IMR-90 (cell line): ENCODE data around the gene LMNTD2. TPM values are rescaled to one million over a fixed set of nuclear protein-coding genes. Genes with fewer than 3 reads are reported as not detected.
A peak's percentile ranks its signal among the peaks of the same experiment; 100 is the strongest.

Experiments
- ATAC-seq: fragments of 200-7000 bp; cut with Tn5 transposase; 2 replicates; pipeline ENCODE4 v1.9.1; 2020; ENCODE audit warnings: low read depth, mild to moderate bottlenecking, moderate library complexity
- BruUV-seq: library from RNA; stranded (reverse); fragments of 400-500 nt; replicated peaks from 2 replicates; lab custom pipeline; 2021; lab: Mats Ljungman, UMichigan
- CTCF ChIA-PET: fragments of 300-600 bp; formaldehyde crosslinking; extraction: SDS; loops from one replicate; lab custom pipeline; 2021; ENCODE audit warnings: antibody characterized with exemption; lab: Yijun Ruan, JAX
- POLR2A ChIA-PET: fragments of 300-600 bp; sonication (Branson Sonifier 250); formaldehyde crosslinking; loops from one replicate; lab custom pipeline; 2022; ENCODE audit warnings: antibody characterized with exemption; ENCODE audit not compliant: unreplicated experiment; lab: Charles Lee
- DNase-seq: peaks from one replicate; pipeline ENCODE4 v3.0.0; 2013
- H2AFZ ChIP-seq: replicated peaks from 2 replicates; pipeline ENCODE3; 2013; ENCODE audit warnings: low read length, mild to moderate bottlenecking; ENCODE audit not compliant: poor library complexity
- H2AK5ac ChIP-seq: 2 replicates; pipeline ENCODE4 v1.6.1; 2013; ENCODE audit warnings: low read depth, low read length, inconsistent platforms
- H2AK9ac ChIP-seq: replicated peaks from 2 replicates; pipeline ENCODE3; 2013; ENCODE audit warnings: mild to moderate bottlenecking, low read depth, low read length, moderate library complexity; ENCODE audit not compliant: poor library complexity
- H2BK120ac ChIP-seq: 2 replicates; pipeline ENCODE4 v1.6.1; 2013; ENCODE audit warnings: low read depth, low read length, inconsistent platforms
- H2BK15ac ChIP-seq: 3 replicates; pipeline ENCODE4 v1.6.1; 2013; ENCODE audit warnings: low read depth, low read length, inconsistent platforms
- H2BK20ac ChIP-seq: 2 replicates; pipeline ENCODE4 v1.6.1; 2013; ENCODE audit warnings: low read depth, mild to moderate bottlenecking, inconsistent platforms, low read length, moderate library complexity
- H2BK5ac ChIP-seq: 2 replicates; pipeline ENCODE4 v1.6.1; 2013; ENCODE audit warnings: mild to moderate bottlenecking, low read depth, low read length, inconsistent platforms; ENCODE audit not compliant: poor library complexity, severe bottlenecking
- H3K14ac ChIP-seq: replicated peaks from 2 replicates; pipeline ENCODE4 v1.6.1; 2013; ENCODE audit warnings: low read depth, low read length, inconsistent platforms
- H3K18ac ChIP-seq: 2 replicates; pipeline ENCODE4 v1.6.1; 2013; ENCODE audit warnings: low read depth, low read length, control low read depth
- H3K23ac ChIP-seq: 2 replicates; pipeline ENCODE4 v1.6.1; 2013; ENCODE audit warnings: low read depth, low read length, inconsistent platforms
- H3K27ac ChIP-seq: 2 replicates; pipeline ENCODE4 v1.5.1; 2013; ENCODE audit warnings: mild to moderate bottlenecking, control low read depth, low read length; ENCODE audit not compliant: insufficient read depth
- H3K27me3 ChIP-seq: 2 replicates; pipeline ENCODE4 v1.6.1; 2013; ENCODE audit warnings: low read length; ENCODE audit not compliant: control insufficient read depth, insufficient read depth
- H3K36me3 ChIP-seq: 2 replicates; pipeline ENCODE4 v1.6.1; 2013; ENCODE audit warnings: low read length, mixed read lengths; ENCODE audit not compliant: control insufficient read depth, insufficient read depth
- H3K4ac ChIP-seq: 2 replicates; pipeline ENCODE4 v1.6.1; 2013; ENCODE audit warnings: low read depth, low read length, inconsistent platforms
- H3K4me1 ChIP-seq: 2 replicates; pipeline ENCODE4 v1.6.1; 2013; ENCODE audit warnings: low read length, mixed read lengths; ENCODE audit not compliant: control insufficient read depth, insufficient read depth
- H3K4me2 ChIP-seq: 2 replicates; pipeline ENCODE4 v1.6.1; 2013; ENCODE audit warnings: low read depth, mild to moderate bottlenecking, control low read depth, low read length, moderate library complexity
- H3K4me3 ChIP-seq: 2 replicates; pipeline ENCODE4 v1.5.1; 2013; ENCODE audit warnings: low read depth, mild to moderate bottlenecking, control low read depth, low read length, moderate library complexity; ENCODE audit not compliant: insufficient read depth
- H3K56ac ChIP-seq: 2 replicates; pipeline ENCODE4 v1.6.1; 2013; ENCODE audit warnings: low read length, inconsistent platforms; ENCODE audit not compliant: insufficient read depth; ENCODE audit errors: extremely low read depth
- H3K79me1 ChIP-seq, 2 experiments: 2 replicates each; pipeline ENCODE4 v1.6.1; 2013; ENCODE audit warnings: low read length in 2 of 2, inconsistent platforms in 1 of 2, low read depth in 1 of 2
- H3K9ac ChIP-seq: 2 replicates; pipeline ENCODE4 v1.6.1; 2013; ENCODE audit warnings: low read depth, low read length, control low read depth
- H3K9me1 ChIP-seq: 2 replicates; pipeline ENCODE4 v1.6.1; 2013; ENCODE audit warnings: low read length, inconsistent platforms; ENCODE audit not compliant: insufficient read depth
- H3K9me3 ChIP-seq: 2 replicates; pipeline ENCODE4 v1.6.1; 2013; ENCODE audit warnings: low read length; ENCODE audit not compliant: control insufficient read depth, insufficient read depth
- H4K20me1 ChIP-seq: 2 replicates; pipeline ENCODE4 v1.6.1; 2013; ENCODE audit warnings: low read length, inconsistent platforms; ENCODE audit not compliant: insufficient read depth
- H4K5ac ChIP-seq: 2 replicates; pipeline ENCODE4 v1.6.1; 2013; ENCODE audit warnings: mild to moderate bottlenecking, low read depth, low read length, control low read depth
- H4K8ac ChIP-seq, 2 experiments: 2 replicates each; pipeline ENCODE4 v1.6.1; 2013; ENCODE audit warnings: low read depth in 2 of 2, low read length in 2 of 2, control low read depth in 1 of 2, inconsistent platforms in 1 of 2
- H4K91ac ChIP-seq: 2 replicates; pipeline ENCODE4 v1.6.1; 2013; ENCODE audit warnings: low read depth, low read length, inconsistent platforms; ENCODE audit not compliant: insufficient read depth
- BHLHE40 ChIP-seq: fragments of 150-350 bp; IDR thresholded peaks from 2 replicates; pipeline ENCODE4 v1.6.1; 2016; ENCODE audit warnings: mild to moderate bottlenecking, low read depth, low read length
- CEBPB ChIP-seq: IDR thresholded peaks from 2 replicates; pipeline ENCODE4 v1.6.1; 2012; ENCODE audit warnings: low read depth, low read length, improper control_type of control experiment
- CHD1 ChIP-seq: IDR thresholded peaks from 2 replicates; pipeline ENCODE4 v1.6.1; 2012; ENCODE audit warnings: low read depth, low read length, improper control_type of control experiment
- FOS ChIP-seq: fragments of 150-350 bp; IDR thresholded peaks from 2 replicates; pipeline ENCODE4 v1.6.1; 2016; ENCODE audit warnings: low read depth, low read length
- MAFK ChIP-seq: IDR thresholded peaks from 2 replicates; pipeline ENCODE4 v1.6.1; 2012; ENCODE audit warnings: low read depth, low read length, improper control_type of control experiment
- MAZ ChIP-seq: IDR thresholded peaks from 2 replicates; pipeline ENCODE4 v1.6.1; 2012; ENCODE audit warnings: low read depth, mild to moderate bottlenecking, low read length, improper control_type of control experiment, moderate library complexity, borderline replicate concordance
- NFE2L2 ChIP-seq: fragments of 150-350 bp; IDR thresholded peaks from 2 replicates; pipeline ENCODE4 v1.6.1; 2016; ENCODE audit warnings: low read depth, mild to moderate bottlenecking, low read length
- POLR2A ChIP-seq: IDR thresholded peaks from 2 replicates; pipeline ENCODE4 v1.6.1; 2012; ENCODE audit warnings: mild to moderate bottlenecking, low read depth, low read length
- RCOR1 ChIP-seq: IDR thresholded peaks from 2 replicates; pipeline ENCODE4 v1.6.1; 2012; ENCODE audit warnings: mild to moderate bottlenecking, low read length, improper control_type of control experiment; ENCODE audit not compliant: insufficient replicate concordance
- SMC3 ChIP-seq: fragments of 150-350 bp; IDR thresholded peaks from 2 replicates; pipeline ENCODE4 v1.6.1; 2016; ENCODE audit warnings: low read depth, mild to moderate bottlenecking, antibody characterized with exemption, low read length, moderate library complexity
- WGBS, 2 experiments: methylation state at CpG; one replicate each; pipeline versions ENCODE4 v1.1.5 to v1.1.7; 2013; ENCODE audit warnings: missing lambda C conversion rate in 2 of 2; ENCODE audit not compliant: insufficient read length in 1 of 2; ENCODE audit errors: extremely low coverage in 2 of 2; 5-methylcytosine and 5-hydroxymethylcytosine counted together
- dilution Hi-C: fragments of 300-500 bp; cut with HindIII; formaldehyde crosslinking; loops from one replicate; pipeline ENCODE4 v1.14.3; 2018; ENCODE audit warnings: low sequenced_read_pairs; ENCODE audit not compliant: unreplicated experiment
- in situ Hi-C: fragments of 300-500 bp; cut with MboI; formaldehyde crosslinking; loops from 3 replicates; pipeline ENCODE4 v1.14.3; 2019; ENCODE audit warnings: low sequenced_read_pairs, inconsistent platforms, mixed read lengths
- intact Hi-C: fragments of 100-400 bp; cut with micrococcal nuclease; formaldehyde crosslinking; loops from 2 replicates; pipeline ENCODE4 v1.10.0; 2022
- polyA plus RNA-seq, 3 experiments: library from polyadenylated mRNA; depleted of rRNA; stranded (reverse); fragments of >200 nt; gene quantifications; 2 replicates each; pipeline ENCODE4 v1.2.3, GENCODE V29; 2012; ENCODE audit warnings: low replicate concordance in 1 of 3
- total RNA-seq: library from RNA; depleted of rRNA; stranded (reverse); fragments of >200 nt; gene quantifications from 2 replicates; pipeline ENCODE4 v1.2.3, GENCODE V29; 2012
- TF ChIP-seq, protein P1 (sequence below): fragments of 150-350 bp; IDR thresholded peaks from 2 replicates; pipeline ENCODE4 v1.6.1; 2016; ENCODE audit warnings: low read depth, mild to moderate bottlenecking, low read length, moderate library complexity, borderline replicate concordance

Gene LMNTD2
- total and polyA plus RNA-seq, 2 of the 4 experiments (the other 2 are of a cell fraction): 0.18 to 1.3 TPM

DNA sequence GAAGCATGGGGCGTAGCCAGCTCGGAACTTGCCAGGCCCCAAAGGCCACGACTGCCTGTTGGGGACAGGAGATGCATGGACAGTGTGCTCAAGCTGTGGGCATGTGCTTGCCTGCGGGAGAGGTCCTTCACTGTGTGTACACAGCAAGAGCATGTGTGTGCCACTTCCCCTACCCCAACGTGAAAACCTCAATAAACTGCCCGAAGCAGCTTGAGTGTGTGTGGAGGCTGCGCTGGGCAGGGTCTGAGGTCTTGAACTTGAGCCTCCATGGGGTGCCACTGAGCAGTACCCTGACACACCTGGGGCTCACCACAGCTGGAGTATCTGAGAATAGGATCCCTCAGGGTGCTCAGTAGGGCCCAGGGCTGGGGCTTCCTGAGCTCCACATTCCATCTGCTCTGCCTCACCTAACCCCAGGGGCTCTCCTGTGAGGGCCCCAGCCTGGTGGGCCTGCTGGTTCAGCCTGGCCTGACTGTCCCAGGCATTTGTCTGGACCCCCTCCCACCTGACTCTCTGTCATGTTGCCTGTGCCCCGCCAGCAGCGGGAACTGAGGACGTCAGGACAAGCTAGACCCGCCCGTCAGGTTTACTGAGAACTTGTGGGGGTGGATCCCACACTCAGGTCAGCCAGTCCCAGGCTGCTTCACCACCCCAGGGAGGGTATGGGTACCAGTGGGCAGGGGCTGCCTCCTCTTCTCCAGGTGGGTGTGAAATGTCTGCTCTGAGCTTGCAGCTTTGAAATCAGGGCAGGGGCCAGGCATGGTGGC lies 3.5 kb upstream of the LMNTD2 start:
- H3K9me3 ChIP-seq: no peaks in the 10 kb centered on the region
- H2AFZ ChIP-seq: peak overlapping the region; percentile 23
- H2BK15ac ChIP-seq: no peak overlapping the region
- H3K9ac ChIP-seq: no peak overlapping the region
- H3K27ac ChIP-seq: no peak overlapping the region
- H3K14ac ChIP-seq: no peak overlapping the region
- no peak overlapping the region for H3K4me2 ChIP-seq
- H4K8ac ChIP-seq: 0 out of 4 replicates have a peak overlapping the region, but pooled peaks of 1 of the 2 experiments have one; percentile 49
- in situ Hi-C loops: no loop called here
- ChIA-PET POLR2A (no interaction called here), CTCF (interaction anchor here (1.3 kb wide), 1 partner anchor 9 kb away, joined by 3 read pairs; no protein-coding TSS in a partner anchor)
- H3K18ac ChIP-seq: no peak overlapping the region
- H3K23ac ChIP-seq: no peak overlapping the region
- no peak overlapping the region for H2BK5ac ChIP-seq
- H3K36me3 ChIP-seq: peaks cover 14% of the 10 kb centered on the region
- no peak overlapping the region for H4K91ac ChIP-seq
- no peak for ATAC-seq
- no peak overlapping the region for H3K4me3 ChIP-seq
- no peak for DNase-seq
- H2AK9ac ChIP-seq: no peak overlapping the region
- peaks cover 5% of the 10 kb centered on the region; the same call in 1 of the 2 replicates for H3K9me1 ChIP-seq
- peaks cover 29% of the 10 kb centered on the region for H4K20me1 ChIP-seq
- H3K79me1 ChIP-seq: peaks cover 28 to 42% of the 10 kb centered on the region in 2 experiments; a peak in 3 of 4 replicates
- H3K4me1 ChIP-seq: peaks cover 21% of the 10 kb centered on the region
- no peak overlapping the region for H3K4ac ChIP-seq
- WGBS, 2 experiments: no CpG with 5 or more reads among the region's 12 CpGs
- H2AK5ac ChIP-seq: no peak overlapping the region
- no peak overlapping the region for H2BK120ac ChIP-seq
- no peak overlapping the region; the same call in 1 of the 2 replicates for H4K5ac ChIP-seq
- H2BK20ac ChIP-seq: no peak overlapping the region
- H3K27me3 ChIP-seq: peaks cover 1% of the 10 kb centered on the region; the same call in 1 of the 2 replicates
- no TSS peak for BruUV-seq
- intact Hi-C loops: no loop called here
- H3K56ac ChIP-seq: 0 out of 2 replicates have a peak overlapping the region, but pooled peaks have one; percentile 1
- dilution Hi-C loops: no loop called here
- TF ChIP-seq FOS (no peak), CHD1 (no peak), MAZ (no peak), RCOR1 (no peak), CEBPB (no peak), BHLHE40 (no peak), POLR2A (no peak), SMC3 (no peak), MAFK (no peak), NFE2L2 (no peak)
- TF ChIP-seq, protein P1, sequence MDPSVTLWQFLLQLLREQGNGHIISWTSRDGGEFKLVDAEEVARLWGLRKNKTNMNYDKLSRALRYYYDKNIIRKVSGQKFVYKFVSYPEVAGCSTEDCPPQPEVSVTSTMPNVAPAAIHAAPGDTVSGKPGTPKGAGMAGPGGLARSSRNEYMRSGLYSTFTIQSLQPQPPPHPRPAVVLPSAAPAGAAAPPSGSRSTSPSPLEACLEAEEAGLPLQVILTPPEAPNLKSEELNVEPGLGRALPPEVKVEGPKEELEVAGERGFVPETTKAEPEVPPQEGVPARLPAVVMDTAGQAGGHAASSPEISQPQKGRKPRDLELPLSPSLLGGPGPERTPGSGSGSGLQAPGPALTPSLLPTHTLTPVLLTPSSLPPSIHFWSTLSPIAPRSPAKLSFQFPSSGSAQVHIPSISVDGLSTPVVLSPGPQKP: no peak
